ENCODE results near the gene ITGA3. TPM values are rescaled to one million over a fixed set of nuclear protein-coding genes. Genes with fewer than 3 reads are reported as not detected.

ITGA3 gene
- total and polyA plus RNA-seq, 2 of the 13 experiments (the other 11 are each of a cell fraction or from before 2014, with no cell fraction given), result 0.48 to 0.69 TPM

DNA sequence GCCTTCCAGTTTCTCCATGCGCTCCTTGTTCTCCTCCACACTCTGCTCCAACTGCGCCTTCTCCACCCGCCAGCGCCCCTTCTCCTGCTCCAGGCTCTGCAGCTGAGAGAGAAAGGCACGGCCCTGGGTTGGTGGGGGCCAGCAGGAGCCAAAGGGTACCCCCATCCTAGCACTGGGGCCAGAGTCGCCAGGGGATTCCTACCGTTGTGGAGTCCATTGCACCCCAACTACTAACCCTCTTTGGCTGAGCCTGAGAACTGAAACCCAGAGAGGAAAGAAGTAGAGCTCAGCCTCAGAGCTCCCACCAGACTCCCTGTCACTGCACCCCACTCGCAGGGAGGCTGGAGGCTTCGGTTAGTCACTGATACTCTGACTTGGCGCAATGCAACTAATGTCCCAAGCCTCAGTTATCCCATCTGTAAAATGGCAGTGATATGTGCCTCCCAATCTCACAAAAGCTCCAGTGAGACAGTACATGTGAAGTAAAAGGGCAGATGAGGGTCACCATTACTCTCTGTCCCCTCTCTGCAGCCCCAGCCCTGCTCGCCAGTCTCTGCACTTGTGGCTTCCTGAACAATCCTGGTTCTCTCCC lies 80.3 kb downstream of the ITGA3 start:
- no TSS peak for BruUV-seq (replicated peaks)
- FAIRE-seq, result no peak

More for the DNA sequence above, 80.3 kb downstream of the ITGA3 start:
- CTCF ChIA-PET (ENCODE audit: low intra/inter-chr PET ratio, low total read pairs), result no interaction called here
- Histone ChIP-seq H3K79me2 (ENCODE audit: insufficient read depth, low read length) (no peaks in the 10 kb centered on the region), H3K36me3 (replicated peaks in 1 of 2; ENCODE audit: control insufficient read depth in 1 of 2, insufficient read depth in 2 of 2, low read length in 2 of 2) (peaks cover 34 to 44% of the 10 kb centered on the region in 2 experiments; a peak in 4 of 5 replicates), H3K4me3 (replicated peaks in 1 of 3; ENCODE audit: insufficient read depth in 1 of 3, low read depth in 2 of 3, low read length in 3 of 3) (no peak overlapping the region), H3K9me3 (ENCODE audit: low read length) (no peaks in the 10 kb centered on the region), H3K9ac (ENCODE audit: insufficient read depth, low read depth, low read length) (no peak overlapping the region), H3K4me1 (ENCODE audit: insufficient read depth, low read length) (peaks cover 39% of the 10 kb centered on the region), H2AFZ (ENCODE audit: low read length) (no peak overlapping the region), H3K4me2 (ENCODE audit: low read depth, low read length) (no peak overlapping the region), H4K20me1 (ENCODE audit: insufficient read depth, low read length) (peaks cover 6% of the 10 kb centered on the region; the same call in 1 of the 2 replicates), H3K27ac (ENCODE audit: extremely low read length, insufficient read depth, low read length) (no peak overlapping the region), H3K27me3 (ENCODE audit: control insufficient read depth in 1 of 2, insufficient read depth in 2 of 2, low read length in 2 of 2) (no peaks in the 10 kb centered on the region)
- TF ChIP-seq POLR2AphosphoS5 (IDR thresholded peaks at IDR 0.05; ENCODE audit: low read depth, low read length) (no peak), MAFG (CRISPR knock-in tag; IDR thresholded peaks at IDR 0.05) (no peak), ZNF629 (CRISPR knock-in tag; conservative IDR thresholded peaks at IDR 0.05) (peak; percentile 78)
- TF ChIP-seq, protein P1, sequence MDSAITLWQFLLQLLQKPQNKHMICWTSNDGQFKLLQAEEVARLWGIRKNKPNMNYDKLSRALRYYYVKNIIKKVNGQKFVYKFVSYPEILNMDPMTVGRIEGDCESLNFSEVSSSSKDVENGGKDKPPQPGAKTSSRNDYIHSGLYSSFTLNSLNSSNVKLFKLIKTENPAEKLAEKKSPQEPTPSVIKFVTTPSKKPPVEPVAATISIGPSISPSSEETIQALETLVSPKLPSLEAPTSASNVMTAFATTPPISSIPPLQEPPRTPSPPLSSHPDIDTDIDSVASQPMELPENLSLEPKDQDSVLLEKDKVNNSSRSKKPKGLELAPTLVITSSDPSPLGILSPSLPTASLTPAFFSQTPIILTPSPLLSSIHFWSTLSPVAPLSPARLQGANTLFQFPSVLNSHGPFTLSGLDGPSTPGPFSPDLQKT (CRISPR knock-in tag; IDR thresholded peaks at IDR 0.05; ENCODE audit: borderline replicate concordance), result no peak
- TF ChIP-seq, protein P2, sequence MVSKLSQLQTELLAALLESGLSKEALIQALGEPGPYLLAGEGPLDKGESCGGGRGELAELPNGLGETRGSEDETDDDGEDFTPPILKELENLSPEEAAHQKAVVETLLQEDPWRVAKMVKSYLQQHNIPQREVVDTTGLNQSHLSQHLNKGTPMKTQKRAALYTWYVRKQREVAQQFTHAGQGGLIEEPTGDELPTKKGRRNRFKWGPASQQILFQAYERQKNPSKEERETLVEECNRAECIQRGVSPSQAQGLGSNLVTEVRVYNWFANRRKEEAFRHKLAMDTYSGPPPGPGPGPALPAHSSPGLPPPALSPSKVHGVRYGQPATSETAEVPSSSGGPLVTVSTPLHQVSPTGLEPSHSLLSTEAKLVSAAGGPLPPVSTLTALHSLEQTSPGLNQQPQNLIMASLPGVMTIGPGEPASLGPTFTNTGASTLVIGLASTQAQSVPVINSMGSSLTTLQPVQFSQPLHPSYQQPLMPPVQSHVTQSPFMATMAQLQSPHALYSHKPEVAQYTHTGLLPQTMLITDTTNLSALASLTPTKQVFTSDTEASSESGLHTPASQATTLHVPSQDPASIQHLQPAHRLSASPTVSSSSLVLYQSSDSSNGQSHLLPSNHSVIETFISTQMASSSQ (IDR thresholded peaks at IDR 0.05; ENCODE audit: low read depth), result no peak
- TF ChIP-seq, protein P2 (CRISPR knock-in tag; IDR thresholded peaks at IDR 0.05; ENCODE audit: borderline replicate concordance), result no peak
- POLR2A ChIA-PET, result no interaction called here
- DNase-seq (ENCODE audit: low spot score) (no peak), ATAC-seq (no peak)
- intact Hi-C loops (cut with micrococcal nuclease; ENCODE audit: unreplicated experiment) (no loop called here), in situ Hi-C loops (cut with HindIII; ENCODE audit: extremely low pct_ligation_motif_present, low pct_unique_long_range_greater_than_20kb) (no loop called here)
- 98% methylated on average over 11 of the region's 11 CpGs for WGBS (ENCODE audit: low lambda C conversion rate)
